GM18870 (cell line): ENCODE data around the gene ANKIB1.
"Not testable (repeated sequence)": the region's sequence is repeated elsewhere in the genome, so short reads cannot be mapped to it uniquely, and the experiment has no call there.

Experiments
- ATAC-seq: cut with Tn5 transposase; IDR thresholded peaks from one replicate; pipeline ENCODE4 v1.9.1; 2021; ENCODE audit warnings: moderate library complexity; ENCODE audit not compliant: unreplicated experiment

Gene ANKIB1, protein sequence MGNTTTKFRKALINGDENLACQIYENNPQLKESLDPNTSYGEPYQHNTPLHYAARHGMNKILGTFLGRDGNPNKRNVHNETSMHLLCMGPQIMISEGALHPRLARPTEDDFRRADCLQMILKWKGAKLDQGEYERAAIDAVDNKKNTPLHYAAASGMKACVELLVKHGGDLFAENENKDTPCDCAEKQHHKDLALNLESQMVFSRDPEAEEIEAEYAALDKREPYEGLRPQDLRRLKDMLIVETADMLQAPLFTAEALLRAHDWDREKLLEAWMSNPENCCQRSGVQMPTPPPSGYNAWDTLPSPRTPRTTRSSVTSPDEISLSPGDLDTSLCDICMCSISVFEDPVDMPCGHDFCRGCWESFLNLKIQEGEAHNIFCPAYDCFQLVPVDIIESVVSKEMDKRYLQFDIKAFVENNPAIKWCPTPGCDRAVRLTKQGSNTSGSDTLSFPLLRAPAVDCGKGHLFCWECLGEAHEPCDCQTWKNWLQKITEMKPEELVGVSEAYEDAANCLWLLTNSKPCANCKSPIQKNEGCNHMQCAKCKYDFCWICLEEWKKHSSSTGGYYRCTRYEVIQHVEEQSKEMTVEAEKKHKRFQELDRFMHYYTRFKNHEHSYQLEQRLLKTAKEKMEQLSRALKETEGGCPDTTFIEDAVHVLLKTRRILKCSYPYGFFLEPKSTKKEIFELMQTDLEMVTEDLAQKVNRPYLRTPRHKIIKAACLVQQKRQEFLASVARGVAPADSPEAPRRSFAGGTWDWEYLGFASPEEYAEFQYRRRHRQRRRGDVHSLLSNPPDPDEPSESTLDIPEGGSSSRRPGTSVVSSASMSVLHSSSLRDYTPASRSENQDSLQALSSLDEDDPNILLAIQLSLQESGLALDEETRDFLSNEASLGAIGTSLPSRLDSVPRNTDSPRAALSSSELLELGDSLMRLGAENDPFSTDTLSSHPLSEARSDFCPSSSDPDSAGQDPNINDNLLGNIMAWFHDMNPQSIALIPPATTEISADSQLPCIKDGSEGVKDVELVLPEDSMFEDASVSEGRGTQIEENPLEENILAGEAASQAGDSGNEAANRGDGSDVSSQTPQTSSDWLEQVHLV

DNA sequence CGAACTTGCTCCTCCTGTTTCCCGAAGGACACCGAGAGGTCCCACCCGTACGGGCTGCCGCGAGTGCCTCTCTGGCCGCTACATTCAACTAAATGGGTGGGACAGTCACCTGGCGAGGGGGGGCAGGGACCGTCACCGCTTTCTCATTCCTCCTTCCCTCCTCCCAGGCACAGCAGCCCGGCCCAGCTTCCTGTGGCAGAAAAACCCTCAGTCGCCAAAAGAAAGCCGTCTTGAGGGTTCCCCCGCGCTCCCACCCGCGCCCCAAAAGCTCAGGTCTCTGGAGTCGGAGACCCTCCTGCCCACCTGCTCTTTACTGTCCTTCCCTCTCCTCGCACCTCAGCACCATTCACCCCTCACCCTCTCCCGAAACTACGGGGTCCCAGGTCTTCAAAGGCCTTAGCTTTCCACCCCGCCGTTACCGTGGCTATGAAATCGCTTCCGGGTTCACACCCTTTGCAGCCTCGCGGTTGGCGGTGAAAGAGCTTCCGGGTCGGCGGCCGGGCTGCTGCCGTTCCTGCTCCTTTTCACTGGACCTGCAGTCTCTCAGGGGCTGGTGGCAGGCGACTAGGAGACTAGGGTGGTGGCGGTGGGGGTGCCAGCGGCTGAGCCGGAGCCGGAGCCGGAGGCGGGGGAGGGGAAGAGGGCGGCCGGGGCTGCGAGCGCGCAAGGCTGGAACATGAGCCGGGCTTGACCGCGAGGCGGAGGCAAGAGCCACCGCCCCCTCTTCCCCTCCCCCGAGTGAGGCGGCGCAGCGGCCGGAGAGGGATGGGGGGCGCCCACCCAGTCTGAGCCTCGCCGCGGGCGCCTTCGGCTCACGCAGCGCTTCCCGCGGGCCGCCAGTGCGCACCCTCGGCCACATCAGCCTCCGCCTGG, at the start of gene ANKIB1, which contains the start of gene KRIT1:
Gene ANKIB1, plus strand, starts transcription at position 488 of the 873 bp plus-strand sequence. CDS start 49,005 bp downstream, outside the sequence.
Gene KRIT1, minus strand, starts transcription at position 428 of the 873 bp plus-strand sequence. CDS start 3,779 bp downstream, outside the sequence.
- ATAC-seq = peak; percentile 62

DNA sequence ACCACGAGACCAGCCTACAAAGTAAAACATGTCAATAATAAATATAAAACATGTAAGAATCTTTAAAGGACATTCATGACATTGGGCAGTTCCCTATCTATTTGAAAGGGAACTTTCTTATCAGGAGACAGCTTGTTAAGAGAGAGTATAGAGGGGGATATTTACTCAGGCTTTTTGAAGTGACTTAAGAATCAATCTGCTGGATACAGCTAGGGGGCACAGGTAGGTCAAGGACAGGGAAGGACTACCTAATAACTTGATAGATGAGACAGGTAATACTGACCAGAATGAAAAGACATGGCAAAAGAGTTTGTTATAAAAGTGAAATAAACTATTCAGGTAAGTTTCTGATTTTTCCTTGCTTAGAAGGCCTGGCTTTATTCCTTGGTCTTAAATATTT, 45.0 kb upstream of the ANKIB1 start:
- ATAC-seq = no peak

GRCh38 chr7:92205987-92206386, 39.8 kb upstream of the ANKIB1 start:
- ATAC-seq = no peak

- no peak for ATAC-seq
Measured at GRCh38 chr7:92206672-92207071, 39.1 kb upstream of the ANKIB1 start.

DNA sequence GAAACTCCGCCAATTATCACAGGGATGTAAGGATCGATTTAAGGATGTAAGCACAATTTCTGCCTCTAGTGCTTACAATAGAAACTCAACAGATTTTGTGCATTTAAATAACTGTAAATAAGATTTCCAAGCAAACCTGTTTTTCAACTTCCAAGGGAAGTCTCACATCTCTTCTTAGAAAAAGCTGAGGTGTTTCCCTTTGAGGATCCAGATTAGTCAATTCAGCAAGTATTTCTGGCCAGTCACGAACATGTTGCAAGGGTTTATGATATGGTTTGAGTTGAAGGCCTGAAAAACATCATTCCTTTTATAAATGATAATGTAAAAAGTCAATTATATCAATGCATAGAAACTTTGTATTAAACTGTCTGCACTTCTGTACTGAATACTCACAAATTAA, 24.0 kb upstream of the ANKIB1 start:
- no peak for ATAC-seq

DNA sequence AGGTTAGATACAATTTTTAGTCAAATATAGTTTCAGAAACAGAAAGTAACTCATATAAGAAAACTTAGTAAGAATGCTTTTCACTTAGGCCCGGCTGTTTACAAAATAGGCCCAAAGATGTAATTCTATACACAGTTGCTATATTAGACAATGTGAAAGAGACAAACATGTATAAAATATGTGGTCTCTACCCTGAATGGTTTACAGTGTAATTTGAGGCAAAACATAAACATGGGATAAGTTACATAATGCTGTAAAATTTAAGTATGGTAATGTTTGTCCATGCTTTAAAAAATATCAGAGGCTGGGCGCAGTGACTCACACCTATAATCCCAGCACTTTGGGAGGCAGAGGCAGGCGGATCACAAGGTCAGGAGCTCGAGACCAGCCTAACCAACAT, 18.8 kb upstream of the ANKIB1 start:
- no peak for ATAC-seq

DNA sequence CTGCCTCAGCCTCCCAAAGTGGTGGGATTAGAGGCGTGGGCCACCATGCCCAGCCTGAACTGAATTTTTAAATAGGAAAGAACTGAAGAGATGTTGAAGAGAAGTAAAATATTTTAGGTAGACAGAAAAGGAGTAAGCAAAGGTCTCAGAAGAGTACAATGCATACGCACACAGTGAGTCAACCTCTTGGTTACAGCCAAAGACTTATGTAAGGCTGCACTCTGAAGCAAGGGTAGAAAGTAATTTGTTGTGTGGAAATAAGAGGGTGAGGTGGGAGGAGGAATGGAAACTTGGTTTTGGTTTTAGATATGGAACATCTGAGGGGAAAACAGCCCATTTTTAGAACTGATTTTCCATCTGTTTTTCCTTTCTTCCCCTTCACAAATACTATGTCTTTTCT, 17.7 kb upstream of the ANKIB1 start:
- no peak for ATAC-seq

DNA sequence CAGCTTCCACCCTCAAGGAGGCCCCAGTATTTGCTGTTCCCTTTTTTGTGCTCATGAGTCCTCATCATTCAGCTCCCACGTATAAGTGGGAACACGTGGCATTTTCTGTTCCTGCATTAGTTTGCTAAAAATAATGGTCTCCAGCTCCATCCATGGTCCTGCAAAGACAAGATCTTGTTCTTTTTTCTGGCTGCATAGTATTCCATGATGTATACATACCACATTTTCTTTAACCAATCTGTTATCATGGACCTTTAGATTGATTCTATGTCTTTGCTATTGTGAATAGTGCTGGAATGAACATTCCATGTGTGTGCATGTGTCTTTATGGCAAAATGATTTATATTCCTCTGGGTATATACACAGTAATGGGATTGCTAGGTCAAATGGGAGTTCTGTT, 17.0 kb upstream of the ANKIB1 start:
- ATAC-seq = no peak

DNA sequence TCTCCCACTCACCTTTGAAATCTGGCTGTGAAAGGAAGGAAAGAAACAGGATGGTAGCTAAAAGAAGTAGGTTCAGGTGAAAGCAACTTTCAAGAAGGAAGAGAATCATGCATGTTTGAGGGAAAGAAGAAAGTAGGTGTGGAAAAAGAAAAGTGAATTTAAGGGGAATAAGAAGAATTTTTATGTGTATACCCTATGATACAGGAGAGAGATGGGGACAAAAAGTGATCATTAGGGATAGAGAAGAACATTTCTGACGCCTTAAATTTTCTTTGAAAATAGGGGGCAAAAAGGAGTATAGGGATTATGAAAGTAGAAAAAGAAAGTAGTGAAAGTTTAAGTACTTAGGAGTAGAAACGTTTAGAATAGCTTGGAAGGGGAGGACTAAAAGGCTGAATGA, 15.2 kb upstream of the ANKIB1 start:
- ATAC-seq = no peak

GRCh38 chr7:92242972-92243371, 2.8 kb upstream of the ANKIB1 start:
- ATAC-seq = no peak

DNA sequence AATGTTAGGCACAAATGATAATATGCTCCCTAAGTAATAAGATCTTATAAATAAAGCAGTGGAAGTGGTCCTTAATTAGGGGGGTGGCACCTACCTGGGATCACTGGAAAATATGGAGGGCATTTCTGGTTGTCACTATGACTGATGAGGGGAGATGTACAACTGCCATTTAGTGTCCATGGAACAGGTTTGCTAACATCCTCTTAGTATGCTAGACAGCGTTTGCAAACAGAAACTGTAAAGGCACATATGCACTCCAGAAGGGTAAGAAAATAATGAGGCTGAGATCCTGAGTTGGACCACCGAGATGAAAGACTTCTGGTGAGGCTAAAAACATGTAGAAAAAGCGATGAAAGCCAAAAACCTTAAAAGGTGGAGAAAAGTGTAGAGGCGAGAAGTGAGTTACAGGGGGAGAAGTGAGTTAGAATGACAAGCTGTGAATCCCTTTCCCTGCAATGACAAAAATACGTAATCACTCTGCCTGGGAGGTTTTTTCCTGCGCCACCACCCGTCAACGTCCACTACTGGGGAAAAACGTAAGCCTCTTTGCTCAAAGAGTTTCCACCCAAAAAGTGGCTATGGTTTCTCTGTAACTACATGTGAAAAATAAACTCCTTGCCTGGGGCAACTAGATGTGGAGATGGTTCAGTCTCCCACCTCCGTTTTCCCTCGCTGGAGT, 827 bp upstream of the ANKIB1 start:
- no peak for ATAC-seq

- peak; percentile 28 for ATAC-seq
Measured at GRCh38 chr7:92246360-92247101, 757 bp downstream of the ANKIB1 start.

DNA sequence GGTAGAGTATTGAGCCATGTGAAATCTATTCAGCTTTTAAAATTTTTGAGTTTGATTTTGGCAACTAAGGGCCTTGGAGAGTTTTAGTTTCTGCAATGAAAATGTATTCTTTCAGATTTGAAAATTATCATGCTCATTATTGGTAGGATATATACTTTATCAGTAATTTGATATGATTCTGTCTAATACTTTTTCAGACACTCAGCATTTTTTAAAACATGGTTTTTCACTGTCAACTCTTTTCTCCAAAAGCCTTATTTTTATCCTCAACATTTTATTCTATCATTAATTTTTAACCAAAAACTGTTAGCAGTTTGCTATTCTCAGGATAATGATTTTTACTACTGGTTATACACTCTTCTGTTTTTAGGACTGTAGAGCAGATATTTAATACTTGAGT, 4.8 kb downstream of the ANKIB1 start:
- no peak for ATAC-seq

- no peak for ATAC-seq
Measured at GRCh38 chr7:92251181-92251580, 5.4 kb downstream of the ANKIB1 start.

DNA sequence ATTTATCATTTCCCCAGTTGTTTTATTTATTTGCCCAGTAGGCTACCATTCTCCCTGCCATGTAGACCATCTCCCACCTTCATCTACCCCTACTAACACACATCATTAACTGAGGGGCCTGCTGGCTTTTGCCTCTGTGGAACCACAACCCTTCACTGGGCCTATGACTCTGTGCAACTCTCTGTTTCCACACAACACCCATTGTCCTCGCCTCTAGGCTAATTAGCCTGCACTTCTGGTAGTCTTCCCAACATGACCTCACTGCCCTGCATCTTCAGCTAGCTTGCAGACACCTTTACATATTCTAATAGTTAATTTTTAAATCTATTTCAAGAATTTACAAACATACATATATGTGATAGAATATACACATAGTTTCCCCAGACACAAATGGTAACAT, 7.5 kb downstream of the ANKIB1 start:
- ATAC-seq = no peak

DNA sequence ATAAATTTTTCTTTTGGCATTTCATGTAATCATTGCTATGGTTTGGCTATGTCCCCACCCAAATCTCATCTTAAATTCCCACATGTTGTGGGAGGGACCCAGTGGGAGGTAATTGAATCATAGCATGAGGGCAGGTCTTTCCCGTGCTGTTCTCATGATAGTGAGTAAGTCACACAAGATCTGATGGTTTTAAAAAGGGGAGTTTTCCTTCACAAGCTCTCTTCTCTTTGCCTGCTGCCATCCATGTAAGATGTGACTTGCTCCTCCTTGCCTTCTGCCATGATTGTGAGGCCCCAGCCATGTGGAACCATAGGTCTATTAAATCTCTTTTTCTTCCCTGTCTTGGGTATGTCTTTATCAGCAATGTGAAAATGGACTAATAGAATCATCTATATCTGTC, 9.0 kb downstream of the ANKIB1 start:
- ATAC-seq = not testable (repeated sequence)

DNA sequence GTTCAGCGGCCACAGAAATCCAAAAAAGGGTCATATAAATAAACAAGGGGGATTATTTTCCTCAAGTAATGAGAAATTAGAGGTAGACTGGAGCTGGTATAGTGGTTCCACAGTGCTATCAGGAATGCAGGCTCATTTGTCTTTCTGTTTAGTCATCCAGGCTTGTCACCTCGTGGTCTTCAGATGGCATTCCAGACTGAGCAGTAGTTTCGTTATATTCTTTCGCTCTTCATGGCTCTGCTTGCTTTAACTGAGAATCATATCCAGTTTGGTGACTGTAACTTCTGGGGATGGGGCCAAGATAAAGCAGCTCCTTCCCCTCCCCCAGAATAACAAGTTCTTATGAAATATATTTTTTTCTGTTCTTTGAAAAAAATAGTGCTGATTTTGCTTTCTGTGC, 9.5 kb downstream of the ANKIB1 start:
- ATAC-seq = no peak

GRCh38 chr7:92259062-92259461, 13.3 kb downstream of the ANKIB1 start:
- ATAC-seq = no peak

DNA sequence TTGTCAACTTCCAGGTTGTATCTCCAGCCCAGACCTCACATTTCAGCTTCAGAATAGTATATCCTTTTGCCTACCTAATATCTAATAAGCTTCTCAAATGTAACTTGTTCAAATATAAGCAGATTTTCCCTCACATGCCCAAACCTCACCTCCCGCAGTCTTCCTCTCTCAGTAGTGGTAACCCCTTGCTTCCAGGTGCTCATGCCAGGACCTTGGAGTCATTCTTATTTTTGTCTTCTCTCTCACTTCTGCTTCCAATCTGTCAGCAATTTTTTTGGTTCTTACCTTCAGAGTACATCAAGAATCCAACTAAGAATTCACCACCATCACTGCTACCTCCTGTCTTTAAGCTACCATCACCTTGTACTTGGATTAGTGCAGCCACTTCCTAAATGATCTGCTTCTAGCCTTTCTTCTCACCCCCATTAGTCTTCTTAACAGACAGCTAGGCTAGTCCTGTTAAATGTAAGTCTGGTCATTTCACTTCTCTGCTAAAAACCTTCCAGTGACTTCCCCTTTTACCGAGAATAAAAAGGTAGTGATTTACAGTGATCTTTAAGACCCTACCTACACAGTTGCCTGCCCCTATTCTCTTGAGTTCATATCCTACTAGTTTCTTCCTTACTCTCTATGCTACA, 14.0 kb downstream of the ANKIB1 start:
- ATAC-seq = no peak
